HCT116 (cell line): Measurements from ENCODE around the gene ZNF619. TPM values are rescaled to one million over a fixed set of nuclear protein-coding genes. Genes with fewer than 3 reads are reported as not detected.

Experiments
- ATAC-seq: fragments of 200-7000 bp; cut with Tn5 transposase; 2 replicates; pipeline ENCODE4 v1.9.1; 2020; ENCODE audit warnings: mild to moderate bottlenecking, moderate library complexity
- BruUV-seq: library from RNA; stranded (reverse); fragments of 400-500 nt; replicated peaks from 2 replicates; lab custom pipeline; 2021; lab: Mats Ljungman, UMichigan
- CTCF ChIA-PET: fragments of 300-600 bp; sonication (Branson Sonifier 250); formaldehyde crosslinking; loops from one replicate; lab custom pipeline; 2021; ENCODE audit warnings: antibody characterized with exemption; lab: Charles Lee
- POLR2A ChIA-PET: fragments of 300-600, 350-600 bp; sonication (Branson Sonifier 250); formaldehyde crosslinking; loops from one replicate; lab custom pipeline; 2021; ENCODE audit warnings: antibody characterized with exemption; lab: Charles Lee
- RAD21 ChIA-PET, 2 experiments: fragments of 300-600 bp; sonication (Branson Sonifier 250); formaldehyde crosslinking; loops; one replicate each; lab custom pipeline; 2023; ENCODE audit warnings: low total read pairs in 2 of 2; ENCODE audit not compliant: uncharacterized antibody in 2 of 2, unreplicated experiment in 2 of 2, low non-redundant PET in 1 of 2; lab: Charles Lee
- DNase-seq: peaks from one replicate; pipeline ENCODE4 v3.0.0-alpha.2; 2010; ENCODE audit warnings: low read depth, low spot score
- H2AFZ ChIP-seq: fragments of 200-600 bp; shearing (Covaris generic), sonication (generic); 2 replicates; pipeline ENCODE4 v1.6.1; 2017; ENCODE audit warnings: low read depth, mixed run types, mixed read lengths, antibody characterized with exemption, low read length; ENCODE audit not compliant: poor library complexity, severe bottlenecking
- H3K27ac ChIP-seq: 2 replicates; pipeline ENCODE4 v1.5.1; 2012; ENCODE audit warnings: low read depth, low read length
- H3K27me3 ChIP-seq: fragments of 200-600 bp; sonication (generic); 2 replicates; pipeline ENCODE4 v1.6.1; 2016; ENCODE audit warnings: mixed run types, low read length, mixed read lengths; ENCODE audit not compliant: insufficient read depth
- H3K36me3 ChIP-seq, 2 experiments: fragments of 200-500 bp in 1 of 2; fragments of 200-600 bp in 1 of 2; sonication (Bioruptor generic) in 1 of 2; sonication (generic) in 1 of 2; 2 replicates each; pipeline versions ENCODE4 v1.5.1 to v1.6.1; 2014 to 2016; ENCODE audit warnings: low read length in 2 of 2, inconsistent platforms in 1 of 2, mixed read lengths in 1 of 2, mixed run types in 1 of 2; ENCODE audit not compliant: insufficient read depth in 2 of 2, control insufficient read depth in 1 of 2
- H3K4me1 ChIP-seq, 2 experiments: fragments of 200-600 bp in 1 of 2; sonication (generic) in 1 of 2; 2 replicates each; pipeline versions ENCODE4 v1.5.1 to v1.6.1; 2012 to 2017; ENCODE audit warnings: low read length in 2 of 2, inconsistent platforms in 1 of 2, mild to moderate bottlenecking in 1 of 2, mixed read lengths in 1 of 2, mixed run types in 1 of 2, moderate library complexity in 1 of 2; ENCODE audit not compliant: insufficient read depth in 2 of 2, control insufficient read depth in 1 of 2
- H3K4me2 ChIP-seq: fragments of 200-600 bp; sonication (generic); 2 replicates; pipeline ENCODE4 v1.6.1; 2017; ENCODE audit warnings: mixed run types, low read length, mixed read lengths
- H3K4me3 ChIP-seq, 2 experiments: fragments of 200-600 bp in 1 of 2; sonication (generic) in 1 of 2; replicated peaks in 1 of 2; 2 replicates each; pipeline ENCODE4 v1.5.1; 2011 to 2016; ENCODE audit warnings: low read length in 2 of 2, control low read depth in 1 of 2, low read depth in 1 of 2, mild to moderate bottlenecking in 1 of 2, mixed read lengths in 1 of 2, mixed run types in 1 of 2
- H3K79me2 ChIP-seq: fragments of 200-600 bp; sonication (generic); 2 replicates; pipeline ENCODE4 v1.6.1; 2017; ENCODE audit warnings: mild to moderate bottlenecking, mixed run types, low read length, moderate library complexity, mixed read lengths; ENCODE audit not compliant: insufficient read depth
- H3K9ac ChIP-seq: fragments of 200-600 bp; sonication (generic); 2 replicates; pipeline ENCODE4 v1.6.1; 2016; ENCODE audit warnings: low read length, mixed read lengths
- H3K9me2 ChIP-seq: fragments of 200-600 bp; sonication (generic), shearing (Covaris generic); 2 replicates; pipeline ENCODE4 v1.6.1; 2017; ENCODE audit warnings: mixed run types, mild to moderate bottlenecking, moderate library complexity; ENCODE audit not compliant: insufficient read depth
- H3K9me3 ChIP-seq, 2 experiments: fragments of 200-500 bp in 1 of 2; fragments of 200-600 bp in 1 of 2; sonication (Bioruptor generic) in 1 of 2; sonication (generic) in 1 of 2; 2 replicates each; pipeline ENCODE4 v1.6.1; 2014 to 2017; ENCODE audit warnings: low read length in 2 of 2, mixed read lengths in 2 of 2, inconsistent platforms in 1 of 2, low read depth in 1 of 2, mild to moderate bottlenecking in 1 of 2, mixed run types in 1 of 2, moderate library complexity in 1 of 2; ENCODE audit not compliant: control insufficient read depth in 1 of 2, insufficient read depth in 1 of 2
- H4K20me1 ChIP-seq: fragments of 200-600 bp; sonication (generic), shearing (Covaris generic); 2 replicates; pipeline ENCODE4 v1.6.1; 2017; ENCODE audit warnings: mixed run types, mild to moderate bottlenecking, moderate library complexity; ENCODE audit not compliant: insufficient read depth
- CBX3 ChIP-seq: IDR thresholded peaks from 2 replicates; pipeline ENCODE4 v1.6.1; 2012; ENCODE audit warnings: low read depth
- CEBPB ChIP-seq: IDR thresholded peaks from 2 replicates; pipeline ENCODE4 v1.6.1; 2012; ENCODE audit warnings: low read depth
- CTCF ChIP-seq, 3 experiments: fragments of 200-600 bp in 1 of 3; sonication (generic) in 1 of 3; IDR thresholded peaks in 2 of 3; conservative IDR thresholded peaks in 1 of 3; 2 replicates each; pipeline ENCODE4 v1.5.1; 2012 to 2017; ENCODE audit warnings: low read depth in 2 of 3, low read length in 2 of 3, antibody characterized with exemption in 1 of 3, borderline replicate concordance in 1 of 3, control low read depth in 1 of 3, mild to moderate bottlenecking in 1 of 3, mixed read lengths in 1 of 3, mixed run types in 1 of 3, moderate library complexity in 1 of 3; ENCODE audit not compliant: insufficient read depth in 1 of 3
- EGR1 ChIP-seq: IDR thresholded peaks from 2 replicates; pipeline ENCODE4 v1.6.1; 2012; ENCODE audit warnings: low read depth
- EZH2 ChIP-seq: fragments of 200-600 bp; sonication (generic); IDR thresholded peaks from 2 replicates; pipeline ENCODE4 v1.6.1; 2017; ENCODE audit warnings: antibody characterized with exemption, mixed run types
- MAX ChIP-seq: IDR thresholded peaks from 2 replicates; pipeline ENCODE4 v1.6.1; 2012
- POLR2A ChIP-seq: IDR thresholded peaks from 2 replicates; pipeline ENCODE4 v1.7.0; 2011; ENCODE audit warnings: borderline replicate concordance; ENCODE audit not compliant: insufficient read depth, insufficient read length; ENCODE audit errors: extremely low read depth
- POLR2AphosphoS5 ChIP-seq: IDR thresholded peaks from 2 replicates; pipeline ENCODE4 v1.6.1; 2011; ENCODE audit warnings: mild to moderate bottlenecking, low read depth, low read length, moderate library complexity
- RAD21 ChIP-seq: IDR thresholded peaks from 2 replicates; pipeline ENCODE4 v1.6.1; 2012; ENCODE audit warnings: low read depth, mild to moderate bottlenecking
- REST ChIP-seq: IDR thresholded peaks from 2 replicates; pipeline ENCODE4 v1.6.1; 2012; ENCODE audit warnings: low read depth
- SIN3A ChIP-seq: IDR thresholded peaks from 2 replicates; pipeline ENCODE4 v1.6.1; 2012; ENCODE audit warnings: low read depth
- SP1 ChIP-seq: IDR thresholded peaks from 2 replicates; pipeline ENCODE4 v1.6.1; 2012; ENCODE audit warnings: low read depth
- SRF ChIP-seq: IDR thresholded peaks from 2 replicates; pipeline ENCODE4 v1.6.1; 2012; ENCODE audit warnings: low read depth
- YY1 ChIP-seq: IDR thresholded peaks from 2 replicates; pipeline ENCODE4 v1.6.1; 2011; ENCODE audit warnings: low read length, low read depth, moderate library complexity, mild to moderate bottlenecking; ENCODE audit not compliant: insufficient replicate concordance; ENCODE audit errors: extremely low read depth
- ZBTB33 ChIP-seq: IDR thresholded peaks from 2 replicates; pipeline ENCODE4 v1.6.1; 2011; ENCODE audit warnings: mild to moderate bottlenecking, low read length, moderate library complexity; ENCODE audit not compliant: insufficient replicate concordance; ENCODE audit errors: extremely low read depth
- ZFX ChIP-seq: fragments of 450-650 bp; IDR thresholded peaks from 2 replicates; pipeline ENCODE4 v1.6.1; 2017
- ZNF274 ChIP-seq: fragments of 200-500 bp; sonication (Bioruptor generic); IDR thresholded peaks from 2 replicates; pipeline ENCODE4 v1.6.1; 2014; ENCODE audit warnings: mild to moderate bottlenecking, low read depth, low read length, inconsistent platforms
- intact Hi-C: fragments of 100-400 bp; cut with micrococcal nuclease; formaldehyde crosslinking; loops from 2 replicates; pipeline ENCODE4 v1.10.0; 2022
- total RNA-seq: library from RNA; stranded (reverse); gene quantifications from one replicate; pipeline ENCODE4 v1.2.1, GENCODE V29; 2021; ENCODE audit not compliant: unreplicated experiment

Gene ZNF619
- total RNA-seq, 1 experiment from 2014 or later: 7.3 TPM

GRCh38 chr3:40534283-40534682 is 57.4 kb downstream of the ZNF619 start:
- no peak overlapping the region for H3K4me3 ChIP-seq
- ChIA-PET CTCF (no interaction called here), POLR2A (interaction anchor here (1.0 to 1.9 kb wide), 3 partner anchors 9 to 28 kb away, joined by 3 to 7 read pairs (median 4); partner anchors contain the start of genes ZNF620 and ZNF621), RAD21 (no interaction called here)
- no peak overlapping the region for H3K27ac ChIP-seq
- no peaks in the 10 kb centered on the region for H3K4me1 ChIP-seq
- no TSS peak for BruUV-seq
- no peak overlapping the region for H3K9ac ChIP-seq
- no peaks in the 10 kb centered on the region; the same call in 1 of the 2 replicates for H3K79me2 ChIP-seq
- no peaks in the 10 kb centered on the region for H3K9me2 ChIP-seq
- intact Hi-C loops: no loop called here
- H4K20me1 ChIP-seq: no peaks in the 10 kb centered on the region
- no peak for ATAC-seq
- no peak for DNase-seq
- no peak overlapping the region for H2AFZ ChIP-seq
- H3K36me3 ChIP-seq: peaks cover 26 to 37% of the 10 kb centered on the region in 2 experiments
- TF ChIP-seq SP1: no peak
- TF ChIP-seq YY1: no peak
- no peak for TF ChIP-seq SIN3A
- no peak for TF ChIP-seq POLR2A
- no peak for TF ChIP-seq MAX
- no peak for TF ChIP-seq RAD21
- no peak for TF ChIP-seq EZH2
- TF ChIP-seq CBX3: no peak
- no peak for TF ChIP-seq POLR2AphosphoS5
- TF ChIP-seq REST: no peak
- no peak for TF ChIP-seq CEBPB
- no peak for TF ChIP-seq SRF
- TF ChIP-seq ZBTB33: no peak
- TF ChIP-seq EGR1: no peak
- TF ChIP-seq CTCF (IDR thresholded peaks at IDR 0.05 in 2 of 3, conservative IDR thresholded peaks at IDR 0.05 in 1 of 3; ENCODE audit: borderline replicate concordance in 1 of 3, insufficient read depth in 1 of 3, low read depth in 2 of 3, low read length in 2 of 3): no peak
- no peak for TF ChIP-seq ZFX
- TF ChIP-seq ZNF274: no peak
- H3K27me3 ChIP-seq: no peaks in the 10 kb centered on the region
- no peak overlapping the region for H3K4me2 ChIP-seq
- H3K9me3 ChIP-seq: no peaks in the 10 kb centered on the region
